Omental fat pad (tissue), 4 donors: ENCODE measurements around the gene SYMPK. TPM values are rescaled to one million over a fixed set of nuclear protein-coding genes. Genes with fewer than 3 reads are reported as not detected.

Experiments
- ATAC-seq: fragments of 150-250 bp; one replicate; pipeline ENCODE4 v1.9.1; 2016; ENCODE audit warnings: mild to moderate bottlenecking, moderate library complexity; ENCODE audit not compliant: low FRiP score
- DNase-seq: peaks from one replicate; pipeline ENCODE4 v3.0.0-alpha.2; 2019; ENCODE audit warnings: low spot score
- total RNA-seq, 4 donors: library from RNA; depleted of rRNA; stranded (reverse); fragments of >200 nt; gene quantifications; one replicate each; pipeline ENCODE4 v1.1.0, GENCODE V29; 2016
- TF ChIP-seq, protein P1 (sequence below), 3 donors: fragments of 450-650 bp; IDR thresholded peaks; one replicate each; pipeline ENCODE4 v1.5.1; 2016 to 2017; ENCODE audit warnings: antibody characterized with exemption in 3 of 3, mild to moderate bottlenecking in 3 of 3, moderate library complexity in 2 of 3

SYMPK gene
- total RNA-seq, 4 donors from 2014 or later: 17.3 to 35.2 (median 27.1) TPM

GRCh38 chr19:45881082-45881908 is 18.3 kb upstream of the SYMPK start:
- TF ChIP-seq, protein P1, sequence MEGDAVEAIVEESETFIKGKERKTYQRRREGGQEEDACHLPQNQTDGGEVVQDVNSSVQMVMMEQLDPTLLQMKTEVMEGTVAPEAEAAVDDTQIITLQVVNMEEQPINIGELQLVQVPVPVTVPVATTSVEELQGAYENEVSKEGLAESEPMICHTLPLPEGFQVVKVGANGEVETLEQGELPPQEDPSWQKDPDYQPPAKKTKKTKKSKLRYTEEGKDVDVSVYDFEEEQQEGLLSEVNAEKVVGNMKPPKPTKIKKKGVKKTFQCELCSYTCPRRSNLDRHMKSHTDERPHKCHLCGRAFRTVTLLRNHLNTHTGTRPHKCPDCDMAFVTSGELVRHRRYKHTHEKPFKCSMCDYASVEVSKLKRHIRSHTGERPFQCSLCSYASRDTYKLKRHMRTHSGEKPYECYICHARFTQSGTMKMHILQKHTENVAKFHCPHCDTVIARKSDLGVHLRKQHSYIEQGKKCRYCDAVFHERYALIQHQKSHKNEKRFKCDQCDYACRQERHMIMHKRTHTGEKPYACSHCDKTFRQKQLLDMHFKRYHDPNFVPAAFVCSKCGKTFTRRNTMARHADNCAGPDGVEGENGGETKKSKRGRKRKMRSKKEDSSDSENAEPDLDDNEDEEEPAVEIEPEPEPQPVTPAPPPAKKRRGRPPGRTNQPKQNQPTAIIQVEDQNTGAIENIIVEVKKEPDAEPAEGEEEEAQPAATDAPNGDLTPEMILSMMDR (IDR thresholded peaks at IDR 0.05): no peak
- no peak for DNase-seq

DNA sequence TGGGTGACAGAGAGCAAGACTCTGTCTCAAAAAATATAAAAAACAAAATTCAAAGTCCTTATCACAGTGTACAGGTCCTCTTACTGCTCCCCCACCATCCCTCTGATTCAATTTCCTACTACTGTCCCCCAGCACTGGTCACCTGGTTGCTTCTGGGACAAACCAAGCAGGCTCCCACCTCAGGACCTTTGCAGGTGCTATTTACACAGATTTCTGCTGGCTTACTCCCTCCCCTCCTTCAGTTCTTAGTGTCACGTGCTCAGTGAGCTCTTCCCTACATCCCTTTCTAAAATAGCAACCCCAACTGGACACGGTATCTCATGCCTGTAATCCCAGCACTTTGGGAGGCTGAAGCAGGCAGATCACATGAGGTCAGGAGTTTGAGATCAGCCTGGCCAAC is 17.0 kb upstream of the SYMPK start:
- TF ChIP-seq, protein P1 (IDR thresholded peaks at IDR 0.05): no peak
- DNase-seq (no peak), ATAC-seq (no peak)

More at GRCh38 chr19:45881082-45881908, 18.3 kb upstream of the SYMPK start:
- no peak for ATAC-seq

GRCh38 chr19:45879055-45879454 is 16.1 kb upstream of the SYMPK start:
- DNase-seq (no peak), ATAC-seq (no peak)
- TF ChIP-seq, protein P1 (IDR thresholded peaks at IDR 0.05): no peak

DNA sequence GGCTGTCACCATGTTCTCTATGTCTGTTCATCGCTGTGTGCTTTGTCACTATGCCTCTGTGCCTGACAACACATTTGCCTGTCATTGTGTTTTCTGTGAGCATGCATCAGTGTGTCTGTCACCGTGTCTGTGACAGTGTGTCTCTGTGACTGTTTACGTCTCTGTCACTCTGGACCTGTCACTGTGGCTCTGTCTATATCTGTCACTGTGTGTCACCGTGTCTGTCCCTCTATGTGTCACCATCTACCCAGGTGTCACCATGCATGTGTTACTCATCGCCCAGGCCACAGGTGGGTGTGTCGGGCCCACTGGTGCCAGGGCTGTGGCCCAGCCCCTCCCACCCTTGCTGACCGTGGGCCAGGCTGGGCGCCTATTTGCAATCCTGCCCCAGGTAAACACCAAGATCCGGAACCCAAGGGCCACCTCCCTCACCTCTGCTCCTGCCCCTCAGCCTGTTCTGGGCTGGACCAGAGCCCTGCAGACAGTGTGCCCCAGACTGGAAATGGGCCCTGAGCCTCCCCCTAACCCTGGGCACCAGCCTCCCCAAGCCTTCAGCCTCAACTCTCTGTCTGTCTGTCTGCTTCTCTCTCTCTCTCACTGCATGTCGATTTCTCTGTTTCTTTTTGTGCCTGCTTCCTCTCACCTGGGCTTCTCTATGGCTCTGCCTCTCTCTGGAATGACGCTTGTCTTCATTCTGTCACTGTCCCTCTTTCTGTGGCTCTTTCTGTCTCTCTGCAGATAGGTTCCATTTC is 15.3 kb upstream of the SYMPK start:
- DNase-seq (no peak), ATAC-seq (no peak)
- TF ChIP-seq, protein P1 (IDR thresholded peaks at IDR 0.05): no peak

DNA sequence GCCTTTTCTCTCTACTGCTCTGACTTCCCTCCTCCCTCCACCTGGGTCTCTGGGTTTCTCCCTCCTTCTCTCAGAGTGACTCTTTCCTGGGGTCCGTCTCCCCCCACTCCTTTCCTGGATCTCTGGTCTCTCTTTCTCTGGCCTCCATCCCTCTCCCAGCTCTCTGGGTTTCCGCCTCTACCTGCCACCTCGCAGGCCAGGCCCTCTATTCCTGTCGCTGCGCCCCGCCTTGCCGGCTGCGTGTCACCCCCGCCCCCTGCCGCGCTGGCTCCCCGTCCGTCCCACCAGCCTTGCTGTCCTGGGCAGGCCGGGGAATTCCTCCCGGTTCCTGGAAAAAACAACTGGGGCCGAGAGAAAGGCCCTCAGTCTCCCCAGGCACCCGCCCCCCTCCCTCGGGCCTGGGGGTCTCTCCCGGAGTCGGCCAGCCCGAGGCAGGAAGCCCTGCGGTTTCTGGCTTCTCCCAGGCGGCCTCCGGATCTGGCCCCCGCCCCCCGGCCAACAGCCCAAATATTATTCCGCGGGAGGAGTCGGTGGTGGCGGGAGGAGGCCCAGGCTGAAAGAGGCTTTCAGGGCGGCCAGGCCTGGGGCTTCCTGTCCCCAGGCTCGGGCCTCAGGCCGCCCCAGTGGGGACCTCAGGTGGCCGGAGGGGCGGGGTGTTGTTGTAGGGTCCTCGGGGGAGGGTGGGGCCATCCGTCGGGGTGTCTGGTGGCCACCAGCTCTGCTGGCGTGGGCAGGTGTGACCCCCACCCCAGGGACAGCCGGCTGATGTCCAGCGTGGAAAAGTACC is 13.7 kb upstream of the SYMPK start:
- ATAC-seq (no peak), DNase-seq (no peak)
- TF ChIP-seq, protein P1 (IDR thresholded peaks at IDR 0.05): no peak

DNA sequence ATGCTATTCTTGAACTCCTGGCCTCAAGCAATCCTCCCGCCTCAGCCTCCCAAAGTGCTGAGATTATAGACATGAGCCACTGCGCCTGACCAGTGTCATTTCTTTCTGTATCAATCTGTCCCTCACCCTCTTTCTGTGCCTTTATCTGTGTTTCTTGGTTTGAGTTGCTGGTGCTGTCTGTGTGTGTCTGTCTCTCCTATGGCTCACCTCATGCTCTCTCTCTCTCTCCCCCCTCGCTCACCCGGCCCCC is 13.1 kb upstream of the SYMPK start:
- DNase-seq (no peak), ATAC-seq (no peak)
- TF ChIP-seq, protein P1 (IDR thresholded peaks at IDR 0.05): no peak
